GM12878 (cell line): ENCODE data around the gene GRAMD1B. TPM values are rescaled to one million over a fixed set of nuclear protein-coding genes. Genes with fewer than 3 reads are reported as not detected.
A peak's percentile ranks its signal among the peaks of the same experiment; 100 is the strongest.

ENCODE experiments used
- ATAC-seq: fragments of 200-7000 bp; cut with Tn5 transposase; 3 replicates; pipeline ENCODE4 v1.9.1; 2020; ENCODE audit warnings: mild to moderate bottlenecking, moderate library complexity
- BruUV-seq: library from RNA; stranded (reverse); fragments of 400-500 nt; replicated peaks from 2 replicates; lab custom pipeline; 2021; lab: Mats Ljungman, UMichigan
- CTCF ChIA-PET: fragments of 300-600 bp; sonication (Branson Sonifier 250); formaldehyde crosslinking; extraction: SDS; loops from one replicate; lab custom pipeline; 2021; ENCODE audit warnings: inconsistent platforms; lab: Yijun Ruan, JAX
- POLR2A ChIA-PET: fragments of 350-600 bp; formaldehyde crosslinking; extraction: SDS; loops from one replicate; lab custom pipeline; 2021; ENCODE audit warnings: inconsistent platforms; lab: Charles Lee
- RAD21 ChIA-PET: fragments of 300-600 bp; sonication (Branson Sonifier 250); formaldehyde crosslinking; loops from one replicate; lab custom pipeline; 2023; ENCODE audit warnings: antibody characterized with exemption; ENCODE audit not compliant: unreplicated experiment; lab: Charles Lee
- SMC1A ChIA-PET: fragments of 300-600 bp; sonication (Branson Sonifier 250); formaldehyde crosslinking; loops from one replicate; lab custom pipeline; 2023; ENCODE audit not compliant: unreplicated experiment, uncharacterized antibody; lab: Charles Lee
- DNase-seq: peaks from one replicate; pipeline ENCODE4 v3.0.0-alpha.2; 2011; ENCODE audit warnings: low read depth, low spot score
- FAIRE-seq: peaks from 3 replicates; lab custom pipeline; 2011; peaks lifted over from hg19 to GRCh38; lab: Jason Lieb, UNC
- H2AFZ ChIP-seq: 2 replicates; pipeline ENCODE4 v1.6.0; 2011; ENCODE audit warnings: low read depth, low read length, control low read depth; ENCODE audit not compliant: control insufficient read depth
- H3K27ac ChIP-seq: 2 replicates; pipeline ENCODE4 v1.5.1; 2011; ENCODE audit warnings: control low read depth; ENCODE audit not compliant: control insufficient read depth, insufficient read depth
- H3K27me3 ChIP-seq, 2 experiments: replicated peaks in 1 of 2; 2 replicates each; pipeline versions ENCODE4 v1.6.0 to v1.6.1; 2011; ENCODE audit warnings: low read length in 1 of 2; ENCODE audit not compliant: control insufficient read depth in 2 of 2, insufficient read depth in 2 of 2
- H3K36me3 ChIP-seq, 2 experiments: 2 replicates each; pipeline ENCODE4 v1.5.1; 2011; ENCODE audit warnings: low read length in 1 of 2; ENCODE audit not compliant: control insufficient read depth in 2 of 2, insufficient read depth in 2 of 2
- H3K4me1 ChIP-seq: 2 replicates; pipeline ENCODE4 v1.6.1; 2011; ENCODE audit warnings: mild to moderate bottlenecking, low read length, moderate library complexity, mixed read lengths; ENCODE audit not compliant: control insufficient read depth, insufficient read depth
- H3K4me2 ChIP-seq: 2 replicates; pipeline ENCODE4 v1.6.0; 2011; ENCODE audit warnings: control low read depth; ENCODE audit not compliant: control insufficient read depth, insufficient read depth
- H3K4me3 ChIP-seq: fragments of 200-600 bp; sonication (generic); 2 replicates; pipeline ENCODE4 v1.5.1; 2016
- H3K79me2 ChIP-seq: 2 replicates; pipeline ENCODE4 v1.6.0; 2011; ENCODE audit warnings: low read length; ENCODE audit not compliant: control insufficient read depth, insufficient read depth
- H3K9ac ChIP-seq: 2 replicates; pipeline ENCODE4 v1.8.0; 2011; ENCODE audit warnings: low read length, control low read depth, mixed read lengths; ENCODE audit not compliant: control insufficient read depth, insufficient read depth
- H3K9me3 ChIP-seq: replicated peaks from 3 replicates; pipeline ENCODE4 v1.5.1; 2011; ENCODE audit warnings: mild to moderate bottlenecking, low read length; ENCODE audit not compliant: control insufficient read depth, insufficient read depth
- H4K20me1 ChIP-seq: 2 replicates; pipeline ENCODE4 v1.6.0; 2011; ENCODE audit not compliant: control insufficient read depth, insufficient read depth
- DPF2 ChIP-seq: fragments of 450-650 bp; IDR thresholded peaks from 2 replicates; pipeline ENCODE4 v1.6.1; 2017; ENCODE audit warnings: mild to moderate bottlenecking
- EED ChIP-seq: sonication (generic); IDR thresholded peaks from 2 replicates; pipeline ENCODE4 v1.6.1; 2016; ENCODE audit warnings: antibody characterized with exemption, low read depth
- EP300 ChIP-seq, 2 experiments: fragments of 150-350 bp in 1 of 2; IDR thresholded peaks; 2 replicates each; pipeline ENCODE4 v1.6.1; 2011 to 2012; ENCODE audit warnings: low read depth in 2 of 2, low read length in 2 of 2, borderline replicate concordance in 1 of 2, improper control_type of control experiment in 1 of 2, inconsistent platforms in 1 of 2; ENCODE audit not compliant: control insufficient read depth in 1 of 2
- FOXM1 ChIP-seq: IDR thresholded peaks from 2 replicates; pipeline ENCODE4 v1.6.1; 2012; ENCODE audit warnings: low read depth, mild to moderate bottlenecking, inconsistent platforms, low read length, moderate library complexity
- GABPA ChIP-seq: IDR thresholded peaks from 2 replicates; pipeline ENCODE4 v1.6.1; 2014; ENCODE audit warnings: antibody characterized with exemption, low read depth, mild to moderate bottlenecking, inconsistent platforms
- GATAD2B ChIP-seq: fragments of 450-650 bp; conservative IDR thresholded peaks from 2 replicates; pipeline ENCODE4 v1.6.1; 2017; ENCODE audit warnings: low read depth, mild to moderate bottlenecking, moderate library complexity
- IKZF1 ChIP-seq: fragments of 450-650 bp; conservative IDR thresholded peaks from 2 replicates; pipeline ENCODE4 v1.6.1; 2017; ENCODE audit warnings: antibody characterized with exemption, mild to moderate bottlenecking
- IKZF2 ChIP-seq, 2 experiments: fragments of 450-650 bp; IDR thresholded peaks; 2 replicates each; pipeline ENCODE4 v1.6.1; 2017; ENCODE audit warnings: mild to moderate bottlenecking in 2 of 2, moderate library complexity in 2 of 2
- JUNB ChIP-seq: IDR thresholded peaks from 2 replicates; pipeline ENCODE4 v1.6.1; 2016; ENCODE audit warnings: antibody characterized with exemption, mild to moderate bottlenecking
- JUND ChIP-seq: IDR thresholded peaks from 2 replicates; pipeline ENCODE4 v1.6.1; 2012; ENCODE audit warnings: low read depth, mild to moderate bottlenecking, low read length, improper control_type of control experiment, moderate library complexity
- MTA2 ChIP-seq: fragments of 450-650 bp; IDR thresholded peaks from 2 replicates; pipeline ENCODE4 v1.6.1; 2016; ENCODE audit warnings: low read depth, mild to moderate bottlenecking, moderate library complexity
- MYC ChIP-seq: IDR thresholded peaks from 2 replicates; pipeline ENCODE4 v1.6.1; 2011; ENCODE audit warnings: mild to moderate bottlenecking, low read length, moderate library complexity, inconsistent platforms; ENCODE audit not compliant: insufficient read depth, insufficient replicate concordance, insufficient read length, severe bottlenecking
- PAX5 ChIP-seq: IDR thresholded peaks from 2 replicates; pipeline ENCODE4 v1.6.1; 2011; ENCODE audit warnings: low read depth, low read length, borderline replicate concordance
- RAD21 ChIP-seq: IDR thresholded peaks from 2 replicates; pipeline ENCODE4 v1.6.1; 2011; ENCODE audit warnings: mild to moderate bottlenecking, low read depth, low read length, moderate library complexity; ENCODE audit not compliant: insufficient read depth
- RUNX3 ChIP-seq: IDR thresholded peaks from 2 replicates; pipeline ENCODE4 v1.6.1; 2012; ENCODE audit warnings: low read length, inconsistent platforms
- SPI1 ChIP-seq: IDR thresholded peaks from 2 replicates; pipeline ENCODE4 v1.6.1; 2011; ENCODE audit warnings: low read depth, mild to moderate bottlenecking, low read length, moderate library complexity, borderline replicate concordance; ENCODE audit not compliant: insufficient read depth
- TCF12 ChIP-seq: IDR thresholded peaks from 2 replicates; pipeline ENCODE4 v1.6.1; 2011; ENCODE audit warnings: low read depth, mild to moderate bottlenecking, low read length
- TCF7 ChIP-seq: IDR thresholded peaks from 2 replicates; pipeline ENCODE4 v1.6.1; 2014; ENCODE audit warnings: antibody characterized with exemption, borderline replicate concordance
- ZBED1 ChIP-seq: IDR thresholded peaks from 2 replicates; pipeline ENCODE4 v1.6.1; 2016; ENCODE audit warnings: borderline replicate concordance
- ZNF217 ChIP-seq: fragments of 450-650 bp; IDR thresholded peaks from 2 replicates; pipeline ENCODE4 v1.6.1; 2017; ENCODE audit warnings: antibody characterized with exemption, mild to moderate bottlenecking
- WGBS: methylation state at CpG from one replicate; pipeline ENCODE4 v1.1.6; 2016; ENCODE audit warnings: low lambda C conversion rate; ENCODE audit not compliant: insufficient replicate concordance, insufficient coverage; ENCODE audit errors: missing lambda C conversion rate; 5-methylcytosine and 5-hydroxymethylcytosine counted together
- in situ Hi-C: fragments of 300-500 bp; cut with MboI; formaldehyde crosslinking; loops from 9 replicates; pipeline ENCODE4 v1.14.3; 2018; ENCODE audit warnings: mixed read lengths
- intact Hi-C: fragments of 100-400 bp; cut with micrococcal nuclease; formaldehyde crosslinking; loops from one replicate; pipeline ENCODE4 v1.14.2; 2022; ENCODE audit not compliant: unreplicated experiment
- polyA plus RNA-seq, 11 experiments: library from polyadenylated mRNA; depleted of rRNA in 4 of 11; unstranded in 6 of 11; stranded (reverse) in 5 of 11; fragments of >200 nt; fragmentation: Nextera tagmentation in 4 of 11; fragmentation: Illumina TruSeq in 1 of 11; extraction: Ambion mirVana in 4 of 11; extraction: Trizol in 1 of 11; gene quantifications; 1 replicate in 1 of 11; 2 replicates in 10 of 11; pipeline versions ENCODE4 v1.2.1 to v1.2.3, GENCODE V29; 2011 to 2016; ENCODE audit warnings: inconsistent platforms in 2 of 11, missing spikeins in 2 of 11, low read depth in 1 of 11
- total RNA-seq, 4 experiments: library from RNA; depleted of rRNA in 3 of 4; stranded (reverse); fragments of >200 nt in 3 of 4; fragmentation: Illumina TruSeq in 1 of 4; extraction: Trizol in 1 of 4; gene quantifications; 2 replicates each; pipeline versions ENCODE4 v1.2.1 to v1.2.3, GENCODE V29; 2013 to 2021
- TF ChIP-seq, protein P1 (sequence below): fragments of 450-650 bp; IDR thresholded peaks from 2 replicates; pipeline ENCODE4 v1.6.1; 2017; ENCODE audit warnings: low read depth, mild to moderate bottlenecking, moderate library complexity
- TF ChIP-seq, protein P2 (sequence below): fragments of 450-650 bp; IDR thresholded peaks from 2 replicates; pipeline ENCODE4 v1.6.1; 2017; ENCODE audit warnings: antibody characterized with exemption, mild to moderate bottlenecking, moderate library complexity

The GRAMD1B gene
- total and polyA plus RNA-seq, 10 of the 15 experiments (the other 5 are each of a cell fraction or from before 2014, with no cell fraction given) = 1.9 to 49.1 (median 26.9) TPM

DNA sequence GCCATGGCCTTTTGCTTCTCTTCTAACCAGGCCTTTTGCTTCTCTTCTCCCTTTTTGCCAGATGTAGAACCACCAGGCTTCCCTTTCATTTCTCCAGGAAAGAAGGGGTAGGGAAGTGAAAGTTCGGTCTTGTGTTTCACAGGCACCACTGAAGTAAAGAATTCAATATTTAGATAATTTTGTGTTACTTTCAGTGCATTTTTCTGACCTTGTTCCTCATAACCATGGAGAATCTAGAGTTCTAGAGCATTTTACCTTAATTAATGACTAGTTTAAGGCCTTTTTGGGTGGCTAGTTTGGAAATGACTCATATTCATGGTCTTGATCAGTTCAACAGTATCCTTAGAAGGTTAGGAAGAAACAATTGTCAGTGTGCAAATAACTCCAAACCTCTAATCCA, 22.7 kb downstream of the GRAMD1B start:
- no peaks in the 10 kb centered on the region; the same call in 1 of the 2 replicates for H3K79me2 ChIP-seq
- CTCF ChIA-PET = interaction anchor here (0.6 to 2.8 kb wide), 4 partner anchors 18 to 378 kb away, joined by 3 to 12 read pairs (median 4); no protein-coding TSS in a partner anchor
- H3K4me2 ChIP-seq = no peak overlapping the region
- TF ChIP-seq PAX5 = no peak
- TF ChIP-seq ZNF217 = peak; percentile 53; the same call in 1 of the 2 replicates
- no peak for TF ChIP-seq TCF12
- peak; percentile 90 for TF ChIP-seq JUNB
- peak in 1 of 2 experiments; percentile 75; a peak in 2 of 4 replicates for TF ChIP-seq EP300 (IDR thresholded peaks at IDR 0.05; ENCODE audit: borderline replicate concordance in 1 of 2, control insufficient read depth in 1 of 2, low read depth in 2 of 2, low read length in 2 of 2)
- peak; percentile 66; the same call in 1 of the 2 replicates for TF ChIP-seq JUND
- TF ChIP-seq, protein P1, sequence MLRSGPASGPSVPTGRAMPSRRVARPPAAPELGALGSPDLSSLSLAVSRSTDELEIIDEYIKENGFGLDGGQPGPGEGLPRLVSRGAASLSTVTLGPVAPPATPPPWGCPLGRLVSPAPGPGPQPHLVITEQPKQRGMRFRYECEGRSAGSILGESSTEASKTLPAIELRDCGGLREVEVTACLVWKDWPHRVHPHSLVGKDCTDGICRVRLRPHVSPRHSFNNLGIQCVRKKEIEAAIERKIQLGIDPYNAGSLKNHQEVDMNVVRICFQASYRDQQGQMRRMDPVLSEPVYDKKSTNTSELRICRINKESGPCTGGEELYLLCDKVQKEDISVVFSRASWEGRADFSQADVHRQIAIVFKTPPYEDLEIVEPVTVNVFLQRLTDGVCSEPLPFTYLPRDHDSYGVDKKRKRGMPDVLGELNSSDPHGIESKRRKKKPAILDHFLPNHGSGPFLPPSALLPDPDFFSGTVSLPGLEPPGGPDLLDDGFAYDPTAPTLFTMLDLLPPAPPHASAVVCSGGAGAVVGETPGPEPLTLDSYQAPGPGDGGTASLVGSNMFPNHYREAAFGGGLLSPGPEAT = peak; percentile 75
- TF ChIP-seq FOXM1 = peak; percentile 66; the same call in 1 of the 2 replicates
- TF ChIP-seq IKZF1 = peak; percentile 90
- TF ChIP-seq RUNX3 = peak; percentile 63; the same call in 1 of the 2 replicates
- peak; percentile 85 for TF ChIP-seq DPF2
- TF ChIP-seq, protein P2, sequence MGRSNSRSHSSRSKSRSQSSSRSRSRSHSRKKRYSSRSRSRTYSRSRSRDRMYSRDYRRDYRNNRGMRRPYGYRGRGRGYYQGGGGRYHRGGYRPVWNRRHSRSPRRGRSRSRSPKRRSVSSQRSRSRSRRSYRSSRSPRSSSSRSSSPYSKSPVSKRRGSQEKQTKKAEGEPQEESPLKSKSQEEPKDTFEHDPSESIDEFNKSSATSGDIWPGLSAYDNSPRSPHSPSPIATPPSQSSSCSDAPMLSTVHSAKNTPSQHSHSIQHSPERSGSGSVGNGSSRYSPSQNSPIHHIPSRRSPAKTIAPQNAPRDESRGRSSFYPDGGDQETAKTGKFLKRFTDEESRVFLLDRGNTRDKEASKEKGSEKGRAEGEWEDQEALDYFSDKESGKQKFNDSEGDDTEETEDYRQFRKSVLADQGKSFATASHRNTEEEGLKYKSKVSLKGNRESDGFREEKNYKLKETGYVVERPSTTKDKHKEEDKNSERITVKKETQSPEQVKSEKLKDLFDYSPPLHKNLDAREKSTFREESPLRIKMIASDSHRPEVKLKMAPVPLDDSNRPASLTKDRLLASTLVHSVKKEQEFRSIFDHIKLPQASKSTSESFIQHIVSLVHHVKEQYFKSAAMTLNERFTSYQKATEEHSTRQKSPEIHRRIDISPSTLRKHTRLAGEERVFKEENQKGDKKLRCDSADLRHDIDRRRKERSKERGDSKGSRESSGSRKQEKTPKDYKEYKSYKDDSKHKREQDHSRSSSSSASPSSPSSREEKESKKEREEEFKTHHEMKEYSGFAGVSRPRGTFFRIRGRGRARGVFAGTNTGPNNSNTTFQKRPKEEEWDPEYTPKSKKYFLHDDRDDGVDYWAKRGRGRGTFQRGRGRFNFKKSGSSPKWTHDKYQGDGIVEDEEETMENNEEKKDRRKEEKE = no peak
- TF ChIP-seq GATAD2B = 0 out of 2 replicates have a peak, but pooled peaks have one; percentile 8
- TF ChIP-seq SPI1 = peak; percentile 93
- peak; percentile 29; the same call in 1 of the 2 replicates for TF ChIP-seq ZBED1
- TF ChIP-seq TCF7 = 0 out of 2 replicates have a peak, but pooled peaks have one; percentile 16
- TF ChIP-seq MTA2 = peak; percentile 97
- TF ChIP-seq MYC = no peak
- no peak for TF ChIP-seq GABPA
- TF ChIP-seq IKZF2 (IDR thresholded peaks at IDR 0.05) = peak; percentile 96
- TF ChIP-seq RAD21 = no peak
- TF ChIP-seq EED = peak; percentile 93

More for the DNA sequence above, 22.7 kb downstream of the GRAMD1B start:
- FAIRE-seq = no peak
- BruUV-seq = no TSS peak
- no peak overlapping the region for H3K4me3 ChIP-seq
- RAD21 ChIA-PET = interaction anchor here (2.1 kb wide), 1 partner anchor 45 kb away, joined by 8 read pairs; no protein-coding TSS in a partner anchor
- in situ Hi-C loops (no loop called here), intact Hi-C loops (no loop called here)
- no peak overlapping the region for H3K27ac ChIP-seq
- peak; percentile 46 for ATAC-seq
- no peaks in the 10 kb centered on the region for H3K27me3 ChIP-seq
- 50% methylated on average over 1 of the region's 1 CpG for WGBS
- H3K9me3 ChIP-seq = no peaks in the 10 kb centered on the region
- no peaks in the 10 kb centered on the region for H4K20me1 ChIP-seq
- H3K36me3 ChIP-seq = no peaks in the 10 kb centered on the region; a peak in 1 of 4 replicates
- DNase-seq = no peak
- peaks cover 42% of the 10 kb centered on the region for H3K4me1 ChIP-seq
- no peak overlapping the region for H3K9ac ChIP-seq
- no peak overlapping the region for H2AFZ ChIP-seq
- POLR2A ChIA-PET = interaction anchor here (0.6 kb wide), 1 partner anchor 17 kb away, joined by 3 read pairs; no protein-coding TSS in a partner anchor
- SMC1A ChIA-PET = interaction anchor here (0.6 to 3.8 kb wide), 5 partner anchors 21 to 97 kb away, joined by 3 to 18 read pairs (median 4); no protein-coding TSS in a partner anchor
